SH-SY5Y (cell line): Measurements from ENCODE around the gene ACAD9.

Experiments
- GATA2 ChIP-seq: IDR thresholded peaks from 2 replicates; pipeline ENCODE4 v1.6.1; 2011; ENCODE audit warnings: mild to moderate bottlenecking, low read depth, low read length
- GATA3 ChIP-seq: IDR thresholded peaks from 2 replicates; pipeline ENCODE4 v1.6.1; 2011; ENCODE audit warnings: low read depth, mild to moderate bottlenecking, low read length, moderate library complexity

The ACAD9 gene

GRCh38 chr3:128935922-128936321 lies 56.5 kb downstream of the ACAD9 start:
- TF ChIP-seq GATA3 (no peak), GATA2 (no peak)

- no peak for TF ChIP-seq GATA2
- TF ChIP-seq GATA3 = no peak
These were observed 56.9 kb downstream of the ACAD9 start for GRCh38 chr3:128936341-128936740.

- no peak for TF ChIP-seq GATA3
- TF ChIP-seq GATA2 = no peak
These were observed 60.8 kb downstream of the ACAD9 start for GRCh38 chr3:128940252-128940651.

- TF ChIP-seq GATA2 (no peak), GATA3 (no peak)
These were observed 62.9 kb downstream of the ACAD9 start for GRCh38 chr3:128942161-128942952.

GRCh38 chr3:128945041-128945877 lies 65.8 kb downstream of the ACAD9 start:
- TF ChIP-seq GATA2 = no peak

- no peak for TF ChIP-seq GATA3
- TF ChIP-seq GATA2 = no peak
These were observed 66.4 kb downstream of the ACAD9 start for GRCh38 chr3:128945878-128946175.

GRCh38 chr3:128946411-128946810 lies 67.0 kb downstream of the ACAD9 start:
- no peak for TF ChIP-seq GATA3
- no peak for TF ChIP-seq GATA2

GRCh38 chr3:128949158-128949557 lies 69.7 kb downstream of the ACAD9 start:
- TF ChIP-seq GATA2 = no peak
- no peak for TF ChIP-seq GATA3

GRCh38 chr3:128950223-128950938 lies 71.0 kb downstream of the ACAD9 start:
- TF ChIP-seq GATA3 (no peak), GATA2 (no peak)

GRCh38 chr3:128956440-128956839 lies 77.0 kb downstream of the ACAD9 start:
- TF ChIP-seq GATA3 (no peak), GATA2 (no peak)
